GM23248 (cell line): ENCODE results near the gene TRPM4.

Source experiments
- EZH2 ChIP-seq: fragments of 200-600 bp; sonication (generic); IDR thresholded peaks from 2 replicates; pipeline ENCODE4 v1.6.1; 2018; ENCODE audit warnings: antibody characterized with exemption, mild to moderate bottlenecking; ENCODE audit not compliant: insufficient read depth, poor library complexity, severe bottlenecking
- EZH2phosphoT487 ChIP-seq: fragments of 200-600 bp; sonication (generic); IDR thresholded peaks from 2 replicates; pipeline ENCODE4 v1.6.1; 2018; ENCODE audit warnings: antibody characterized with exemption, moderate library complexity, mild to moderate bottlenecking, low read depth; ENCODE audit not compliant: insufficient read depth

DNA sequence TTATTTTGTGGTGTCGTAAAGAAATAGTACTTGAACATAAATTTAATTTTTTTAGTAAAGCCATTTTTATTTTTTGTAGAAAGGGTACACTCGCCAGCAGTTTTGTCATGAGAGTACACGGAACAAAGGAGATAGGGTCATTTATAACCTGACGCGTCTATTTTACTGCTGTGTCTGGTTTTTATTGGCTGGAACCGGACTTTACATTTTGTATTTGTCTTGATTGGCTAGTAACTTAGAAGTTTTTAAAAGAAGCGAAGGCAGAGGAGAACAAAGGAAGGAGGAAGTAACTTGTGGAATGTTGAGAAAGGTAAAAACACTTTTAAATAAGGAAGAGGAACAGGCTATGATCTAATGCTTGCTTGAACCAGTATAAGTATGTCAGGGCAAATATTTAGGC, 43.5 kb downstream of the TRPM4 start:
- TF ChIP-seq EZH2: no peak
- TF ChIP-seq EZH2phosphoT487: no peak
